DND-41 (cell line): ENCODE data around the gene COL4A1.

ENCODE experiments used
- CTCF ChIP-seq: IDR thresholded peaks from 2 replicates; pipeline ENCODE4 v1.5.1; 2012; ENCODE audit warnings: borderline replicate concordance, low read length, moderate library complexity, mild to moderate bottlenecking; ENCODE audit not compliant: poor library complexity, severe bottlenecking; ENCODE audit errors: extremely low read depth
- EZH2 ChIP-seq: IDR thresholded peaks from 3 replicates; pipeline ENCODE4 v1.6.1; 2012; ENCODE audit warnings: borderline replicate concordance, low read depth, mild to moderate bottlenecking, moderate library complexity, low read length, inconsistent platforms; ENCODE audit not compliant: severe bottlenecking

GRCh38 chr13:110177790-110178189 is 129.2 kb downstream of the COL4A1 start:
- TF ChIP-seq CTCF (no peak), EZH2 (no peak)
